RWPE2 (cell line): ENCODE data around the gene MED22.

Source experiments
- ATAC-seq: fragments of 200-7000 bp; cut with Tn5 transposase; 3 replicates; pipeline ENCODE4 v1.9.1; 2021; ENCODE audit warnings: low read depth
- DNase-seq: peaks from one replicate; pipeline ENCODE4 v3.0.0-alpha.2; 2020; ENCODE audit warnings: low spot score
- H3K27ac ChIP-seq: fragments of 450-650 bp; 2 replicates; pipeline ENCODE4 v1.5.1; 2017; ENCODE audit warnings: mild to moderate bottlenecking; ENCODE audit not compliant: poor library complexity, severe bottlenecking
- H3K27me3 ChIP-seq: fragments of 250-450 bp; sonication (Bioruptor Pico); 2 replicates; pipeline ENCODE4 v1.5.1; 2021; ENCODE audit warnings: mild to moderate bottlenecking, moderate library complexity; ENCODE audit not compliant: insufficient read depth, poor library complexity, severe bottlenecking
- H3K36me3 ChIP-seq: fragments of 250-450 bp; sonication (Bioruptor Pico); 2 replicates; pipeline ENCODE4 v1.5.1; 2020; ENCODE audit warnings: low read depth, mild to moderate bottlenecking, moderate library complexity
- H3K4me1 ChIP-seq: fragments of 250-450 bp; sonication (Bioruptor Pico); 2 replicates; pipeline ENCODE4 v1.5.1; 2021; ENCODE audit warnings: mild to moderate bottlenecking, moderate library complexity; ENCODE audit not compliant: insufficient read depth, poor library complexity, severe bottlenecking
- H3K4me3 ChIP-seq: fragments of 250-450 bp; sonication (Bioruptor Pico); 2 replicates; pipeline ENCODE4 v1.5.1; 2021; ENCODE audit warnings: mild to moderate bottlenecking, moderate library complexity; ENCODE audit not compliant: severe bottlenecking
- H3K9me3 ChIP-seq: fragments of 250-450 bp; sonication (Bioruptor Pico); 2 replicates; pipeline ENCODE4 v1.5.1; 2021; ENCODE audit warnings: mild to moderate bottlenecking, moderate library complexity; ENCODE audit not compliant: severe bottlenecking
- CTCF ChIP-seq: fragments of 450-650 bp; IDR thresholded peaks from one replicate; pipeline ENCODE4 v1.5.1; 2017; ENCODE audit warnings: mild to moderate bottlenecking, moderate library complexity; ENCODE audit not compliant: poor library complexity, severe bottlenecking

Gene MED22

GRCh38 chr9:133359399-133360175 lies 11.7 kb upstream of the MED22 start:
- H3K4me1 ChIP-seq, result no peaks in the 10 kb centered on the region
- no peaks in the 10 kb centered on the region for H3K27me3 ChIP-seq
- H3K4me3 ChIP-seq, result no peak overlapping the region
- H3K9me3 ChIP-seq, result no peaks in the 10 kb centered on the region
- TF ChIP-seq CTCF, result peak; percentile 38
- peaks cover 71% of the 10 kb centered on the region for H3K36me3 ChIP-seq
- DNase-seq (no peak), ATAC-seq (no peak)
- no peak overlapping the region for H3K27ac ChIP-seq

GRCh38 chr9:133357656-133358055 lies 9.7 kb upstream of the MED22 start:
- DNase-seq (no peak), ATAC-seq (no peak)
- Histone ChIP-seq H3K27ac (no peak overlapping the region), H3K36me3 (peaks cover 71% of the 10 kb centered on the region), H3K4me1 (no peaks in the 10 kb centered on the region), H3K9me3 (no peaks in the 10 kb centered on the region), H3K27me3 (no peaks in the 10 kb centered on the region), H3K4me3 (no peak overlapping the region)
- no peak for TF ChIP-seq CTCF

GRCh38 chr9:133356391-133357091 lies 8.6 kb upstream of the MED22 start, which contains the start of the genes SURF1 and SURF2:
TSS of gene SURF1 (minus strand) at chr9:133356487. CDS start at chr9:133356453, 34 bp downstream.
TSS of gene SURF2 (plus strand) at chr9:133356550. CDS start at chr9:133356593, 43 bp downstream.
- Histone ChIP-seq H3K36me3 (peaks cover 71% of the 10 kb centered on the region), H3K4me1 (no peaks in the 10 kb centered on the region), H3K27me3 (no peaks in the 10 kb centered on the region), H3K27ac (peak within 1 kb of the TSS; percentile 51), H3K4me3 (peak within 1 kb of the TSS; percentile 46), H3K9me3 (no peaks in the 10 kb centered on the region)
- DNase-seq (peak; percentile 89), ATAC-seq (peak; percentile 67)
- TF ChIP-seq CTCF, result peak; percentile 29

- H3K4me1 ChIP-seq, result no peaks in the 10 kb centered on the region
- no peaks in the 10 kb centered on the region for H3K9me3 ChIP-seq
- H3K36me3 ChIP-seq, result peaks cover 71% of the 10 kb centered on the region
- no peaks in the 10 kb centered on the region for H3K27me3 ChIP-seq
- peak overlapping the region; percentile 46 for H3K4me3 ChIP-seq
- ATAC-seq, result peak; percentile 0; the same call in 1 of the 3 replicates
- DNase-seq, result no peak
- TF ChIP-seq CTCF, result no peak
- peak overlapping the region; percentile 51 for H3K27ac ChIP-seq
Measured at GRCh38 chr9:133355881-133356357, 8.0 kb upstream of the MED22 start.
